Measurements from ENCODE around the gene HLA-DQA1.
A peak's percentile ranks its signal among the peaks of the same experiment; 100 is the strongest.

HLA-DQA1 gene

DNA sequence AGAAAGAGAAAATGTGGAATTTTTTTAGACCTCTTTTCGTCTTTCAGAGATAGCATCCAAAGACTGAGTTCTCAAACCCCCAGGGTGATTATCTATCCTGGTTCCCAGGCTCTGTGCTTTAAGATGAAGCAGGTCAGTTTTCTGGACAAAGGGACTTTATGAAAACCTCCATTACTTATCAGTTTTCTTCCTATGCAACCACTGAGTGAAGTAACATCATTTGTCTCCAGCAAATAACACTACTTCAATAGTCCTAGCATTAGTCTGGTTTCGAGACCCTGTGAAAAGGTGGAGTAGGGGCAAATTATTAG is 29.3 kb upstream of the HLA-DQA1 start:
- no peaks in the 10 kb centered on the region for H3K27me3 ChIP-seq (ENCODE audit: insufficient read depth, poor library complexity, severe bottlenecking)
- no peak overlapping the region for H3K27ac ChIP-seq (ENCODE audit: poor library complexity, severe bottlenecking)
- H3K4me1 ChIP-seq (ENCODE audit: insufficient read depth, poor library complexity, severe bottlenecking), result no peaks in the 10 kb centered on the region
- DNase-seq (ENCODE audit: low spot score) (no peak), ATAC-seq (ENCODE audit: low read depth) (no peak)
- no peaks in the 10 kb centered on the region for H3K36me3 ChIP-seq (ENCODE audit: low read depth)
- no peak overlapping the region for H3K4me3 ChIP-seq (ENCODE audit: severe bottlenecking)
- H3K9me3 ChIP-seq (ENCODE audit: severe bottlenecking), result no peaks in the 10 kb centered on the region
- TF ChIP-seq, protein P1, sequence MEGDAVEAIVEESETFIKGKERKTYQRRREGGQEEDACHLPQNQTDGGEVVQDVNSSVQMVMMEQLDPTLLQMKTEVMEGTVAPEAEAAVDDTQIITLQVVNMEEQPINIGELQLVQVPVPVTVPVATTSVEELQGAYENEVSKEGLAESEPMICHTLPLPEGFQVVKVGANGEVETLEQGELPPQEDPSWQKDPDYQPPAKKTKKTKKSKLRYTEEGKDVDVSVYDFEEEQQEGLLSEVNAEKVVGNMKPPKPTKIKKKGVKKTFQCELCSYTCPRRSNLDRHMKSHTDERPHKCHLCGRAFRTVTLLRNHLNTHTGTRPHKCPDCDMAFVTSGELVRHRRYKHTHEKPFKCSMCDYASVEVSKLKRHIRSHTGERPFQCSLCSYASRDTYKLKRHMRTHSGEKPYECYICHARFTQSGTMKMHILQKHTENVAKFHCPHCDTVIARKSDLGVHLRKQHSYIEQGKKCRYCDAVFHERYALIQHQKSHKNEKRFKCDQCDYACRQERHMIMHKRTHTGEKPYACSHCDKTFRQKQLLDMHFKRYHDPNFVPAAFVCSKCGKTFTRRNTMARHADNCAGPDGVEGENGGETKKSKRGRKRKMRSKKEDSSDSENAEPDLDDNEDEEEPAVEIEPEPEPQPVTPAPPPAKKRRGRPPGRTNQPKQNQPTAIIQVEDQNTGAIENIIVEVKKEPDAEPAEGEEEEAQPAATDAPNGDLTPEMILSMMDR (IDR thresholded peaks at IDR 0.05; ENCODE audit: poor library complexity, severe bottlenecking), result no peak

DNA sequence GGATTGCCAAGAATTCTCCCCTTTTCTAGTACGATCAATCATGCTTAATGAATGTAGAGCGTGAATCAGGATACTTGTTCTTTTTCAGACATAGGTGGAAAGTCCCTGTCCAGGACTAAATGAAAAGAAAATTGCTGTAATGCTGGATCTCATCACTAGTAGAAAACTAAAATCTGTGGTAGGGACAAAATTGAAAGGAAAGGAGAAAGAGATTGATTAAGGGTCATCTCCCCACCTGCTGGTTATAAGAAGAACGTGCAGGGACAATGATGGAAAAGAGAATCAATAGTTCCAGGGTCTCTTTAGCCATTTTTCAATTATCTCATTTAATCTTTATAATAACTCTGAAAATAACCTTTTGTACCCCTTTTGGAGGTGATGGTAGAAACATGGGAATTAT is 28.8 kb upstream of the HLA-DQA1 start:
- Histone ChIP-seq H3K36me3 (ENCODE audit: low read depth) (no peaks in the 10 kb centered on the region), H3K4me1 (ENCODE audit: insufficient read depth, poor library complexity, severe bottlenecking) (no peaks in the 10 kb centered on the region), H3K27me3 (ENCODE audit: insufficient read depth, poor library complexity, severe bottlenecking) (no peaks in the 10 kb centered on the region), H3K4me3 (ENCODE audit: severe bottlenecking) (no peak overlapping the region), H3K9me3 (ENCODE audit: severe bottlenecking) (no peaks in the 10 kb centered on the region), H3K27ac (ENCODE audit: poor library complexity, severe bottlenecking) (no peak overlapping the region)
- TF ChIP-seq, protein P1 (IDR thresholded peaks at IDR 0.05; ENCODE audit: poor library complexity, severe bottlenecking), result no peak
- no peak for DNase-seq (ENCODE audit: low spot score)
- no peak for ATAC-seq (ENCODE audit: low read depth)

DNA sequence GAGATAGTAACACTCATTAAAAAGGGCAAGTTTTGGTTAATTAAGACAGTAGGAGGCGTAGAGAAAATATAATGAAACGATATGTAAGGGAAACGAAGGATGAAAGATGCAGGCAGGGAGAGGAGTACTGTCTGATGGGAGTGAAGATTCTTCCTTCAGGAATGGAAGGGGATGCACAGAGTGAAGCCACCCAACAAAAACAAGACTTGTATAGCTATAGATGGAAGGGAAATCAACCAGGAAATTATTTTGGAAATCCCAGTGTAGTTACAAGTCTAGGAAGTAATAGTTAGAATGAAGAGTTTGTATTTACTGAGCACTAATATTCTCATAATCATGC is 27.8 kb upstream of the HLA-DQA1 start:
- Histone ChIP-seq H3K27me3 (ENCODE audit: insufficient read depth, poor library complexity, severe bottlenecking) (no peaks in the 10 kb centered on the region), H3K36me3 (ENCODE audit: low read depth) (no peaks in the 10 kb centered on the region), H3K4me3 (ENCODE audit: severe bottlenecking) (no peak overlapping the region), H3K27ac (ENCODE audit: poor library complexity, severe bottlenecking) (no peak overlapping the region), H3K4me1 (ENCODE audit: insufficient read depth, poor library complexity, severe bottlenecking) (no peaks in the 10 kb centered on the region), H3K9me3 (ENCODE audit: severe bottlenecking) (no peaks in the 10 kb centered on the region)
- TF ChIP-seq, protein P1 (IDR thresholded peaks at IDR 0.05; ENCODE audit: poor library complexity, severe bottlenecking), result no peak
- DNase-seq (ENCODE audit: low spot score) (no peak), ATAC-seq (ENCODE audit: low read depth) (no peak)

DNA sequence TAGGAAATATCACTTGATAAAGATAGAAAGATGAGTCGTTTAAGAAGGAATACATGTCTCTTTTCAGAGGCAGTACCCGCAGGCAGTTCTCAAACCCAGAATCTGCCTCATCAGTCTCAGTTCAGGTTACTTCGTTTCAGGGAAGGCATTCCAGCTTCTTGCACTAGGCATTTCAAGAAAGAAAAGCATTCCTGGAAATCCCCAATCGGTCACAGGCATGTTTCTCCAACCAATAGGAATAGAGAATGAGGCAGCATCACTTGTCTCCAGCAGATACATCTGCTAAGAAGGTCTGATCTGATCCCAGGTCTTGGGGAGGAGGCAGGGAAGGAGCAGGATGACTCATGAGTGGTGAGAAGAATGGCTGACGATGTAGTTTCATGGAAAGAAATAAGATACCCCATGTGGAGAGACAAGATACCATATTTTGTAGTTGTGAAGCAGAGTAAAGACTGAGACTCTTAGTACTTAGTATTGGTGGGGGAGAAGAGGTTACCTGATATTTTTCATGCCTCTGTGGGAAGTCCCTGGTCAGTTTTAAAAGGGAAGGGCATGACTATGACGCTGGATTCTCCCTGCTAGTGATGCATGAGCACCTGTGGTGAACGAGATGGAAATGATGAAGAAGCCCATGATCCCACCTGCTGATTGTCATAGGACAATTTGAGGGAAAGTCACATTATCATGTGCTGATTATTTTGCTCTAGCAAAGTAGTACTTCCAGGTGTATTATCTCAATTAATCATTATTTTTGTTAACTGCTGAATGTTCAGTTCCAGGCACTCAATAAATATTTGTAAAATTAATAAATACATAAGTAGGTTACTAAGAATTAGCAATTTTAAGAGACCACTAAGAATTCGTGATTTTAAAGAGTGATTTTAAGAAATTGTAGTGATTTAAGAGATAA is 27.2 kb upstream of the HLA-DQA1 start:
- H3K27me3 ChIP-seq (ENCODE audit: insufficient read depth, poor library complexity, severe bottlenecking), result no peaks in the 10 kb centered on the region
- H3K27ac ChIP-seq (ENCODE audit: poor library complexity, severe bottlenecking), result no peak overlapping the region
- peak; percentile 99 for ATAC-seq (ENCODE audit: low read depth)
- H3K4me1 ChIP-seq (ENCODE audit: insufficient read depth, poor library complexity, severe bottlenecking), result no peaks in the 10 kb centered on the region
- no peaks in the 10 kb centered on the region for H3K36me3 ChIP-seq (ENCODE audit: low read depth)
- TF ChIP-seq, protein P1 (IDR thresholded peaks at IDR 0.05; ENCODE audit: poor library complexity, severe bottlenecking), result no peak
- no peak for DNase-seq (ENCODE audit: low spot score)
- no peak overlapping the region for H3K4me3 ChIP-seq (ENCODE audit: severe bottlenecking)
- no peaks in the 10 kb centered on the region for H3K9me3 ChIP-seq (ENCODE audit: severe bottlenecking)

DNA sequence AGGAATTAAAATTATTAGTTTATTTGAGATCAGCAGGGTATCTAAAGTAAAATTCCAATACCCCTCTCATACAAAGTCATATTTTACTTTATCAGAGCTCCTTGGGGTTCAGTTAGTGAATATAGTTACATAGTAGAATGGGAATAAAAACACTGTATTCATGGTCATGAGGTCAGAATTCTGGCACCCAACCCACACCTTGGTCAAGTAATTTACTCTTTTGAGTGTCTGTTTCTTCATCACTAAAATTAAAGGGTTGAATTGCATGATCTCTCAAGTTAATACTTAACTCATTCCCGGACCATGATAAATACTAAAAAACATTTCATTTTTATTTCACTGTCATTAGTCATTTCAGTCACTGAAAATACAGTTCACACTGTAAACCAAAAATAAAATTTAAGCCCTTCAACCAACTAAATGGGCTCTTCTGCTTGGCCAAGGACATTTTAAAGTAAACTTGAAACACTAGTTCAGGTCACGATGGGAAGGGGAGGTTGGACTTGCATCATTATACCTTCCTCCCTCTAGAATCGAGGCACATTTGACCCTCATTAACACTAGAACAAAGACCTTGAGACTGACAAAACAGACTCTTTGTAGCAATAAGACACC is 26.4 kb upstream of the HLA-DQA1 start:
- Histone ChIP-seq H3K4me1 (ENCODE audit: insufficient read depth, poor library complexity, severe bottlenecking) (no peaks in the 10 kb centered on the region), H3K9me3 (ENCODE audit: severe bottlenecking) (no peaks in the 10 kb centered on the region), H3K4me3 (ENCODE audit: severe bottlenecking) (no peak overlapping the region), H3K27ac (ENCODE audit: poor library complexity, severe bottlenecking) (no peak overlapping the region), H3K27me3 (ENCODE audit: insufficient read depth, poor library complexity, severe bottlenecking) (no peaks in the 10 kb centered on the region), H3K36me3 (ENCODE audit: low read depth) (no peaks in the 10 kb centered on the region)
- TF ChIP-seq, protein P1 (IDR thresholded peaks at IDR 0.05; ENCODE audit: poor library complexity, severe bottlenecking), result no peak
- DNase-seq (ENCODE audit: low spot score) (no peak), ATAC-seq (ENCODE audit: low read depth) (no peak)
